Smooth muscle cell (in vitro differentiated cells): ENCODE results near the gene VPS33A. TPM values are rescaled to one million over a fixed set of nuclear protein-coding genes. Genes with fewer than 3 reads are reported as not detected.

Experiments
- DNase-seq: peaks from one replicate; lab custom pipeline; 2025; ENCODE audit not compliant: unreplicated experiment; lab: John Stamatoyannopoulos, UW
- H2AFZ ChIP-seq: fragments of 200-600 bp; sonication (generic); 2 replicates; pipeline ENCODE4 v1.6.0; 2016; ENCODE audit warnings: antibody characterized with exemption, low read depth, mild to moderate bottlenecking
- H3F3A ChIP-seq: fragments of 200-600 bp; sonication (generic); 2 replicates; pipeline ENCODE4 v1.6.0; 2017; ENCODE audit warnings: antibody characterized with exemption, low read depth
- H3K27ac ChIP-seq: fragments of 200-600 bp; sonication (generic); 2 replicates; pipeline ENCODE4 v1.5.1; 2016; ENCODE audit warnings: low read depth, mild to moderate bottlenecking
- H3K27me3 ChIP-seq: fragments of 200-600 bp; sonication (generic); 2 replicates; pipeline ENCODE4 v1.6.1; 2016; ENCODE audit warnings: low read depth, mild to moderate bottlenecking
- H3K36me3 ChIP-seq: fragments of 200-600 bp; sonication (generic); 2 replicates; pipeline ENCODE4 v1.5.1; 2016; ENCODE audit warnings: low read depth
- H3K4me1 ChIP-seq: fragments of 200-600 bp; sonication (generic); 2 replicates; pipeline ENCODE4 v1.5.1; 2016; ENCODE audit warnings: low read depth
- H3K4me2 ChIP-seq: fragments of 200-600 bp; sonication (generic); 2 replicates; pipeline ENCODE4 v1.6.0; 2016; ENCODE audit warnings: mild to moderate bottlenecking
- H3K4me3 ChIP-seq: fragments of 200-600 bp; sonication (generic); 2 replicates; pipeline ENCODE4 v1.5.1; 2016; ENCODE audit warnings: mild to moderate bottlenecking
- H3K79me2 ChIP-seq: fragments of 200-600 bp; sonication (generic); 2 replicates; pipeline ENCODE4 v1.6.0; 2016; ENCODE audit warnings: low read depth, mild to moderate bottlenecking
- H3K9ac ChIP-seq: fragments of 200-600 bp; sonication (generic); 2 replicates; pipeline ENCODE4 v1.6.0; 2016; ENCODE audit warnings: low read depth
- H3K9me3 ChIP-seq: fragments of 200-600 bp; sonication (generic); replicated peaks from 2 replicates; pipeline ENCODE4 v1.5.1; 2016; ENCODE audit warnings: low read depth
- H4K20me1 ChIP-seq: fragments of 200-600 bp; sonication (generic); 2 replicates; pipeline ENCODE4 v1.6.0; 2016; ENCODE audit warnings: low read depth
- WGBS: methylation state at CpG from one replicate; pipeline ENCODE4 v1.1.7; 2016; ENCODE audit warnings: low lambda C conversion rate; 5-methylcytosine and 5-hydroxymethylcytosine counted together
- polyA plus RNA-seq: library from polyadenylated mRNA; unstranded; fragments of >200 nt; fragmentation: Nextera tagmentation; extraction: Ambion mirVana; gene quantifications from 2 replicates; pipeline ENCODE4 v1.2.1, GENCODE V29; 2016
- total RNA-seq: library from RNA; depleted of rRNA; stranded (reverse); fragments of >200 nt; gene quantifications from 2 replicates; pipeline ENCODE4 v1.2.3, GENCODE V29; 2014
- TF ChIP-seq, protein P1 (sequence below): fragments of 200-600 bp; sonication (generic); IDR thresholded peaks from 2 replicates; pipeline ENCODE4 v1.5.1; 2017; ENCODE audit warnings: borderline replicate concordance, mild to moderate bottlenecking, antibody characterized with exemption; ENCODE audit not compliant: insufficient read depth, poor library complexity, severe bottlenecking

VPS33A gene
- total and polyA plus RNA-seq, 2 experiments from 2014 or later: 16.9 to 23.5 TPM

DNA sequence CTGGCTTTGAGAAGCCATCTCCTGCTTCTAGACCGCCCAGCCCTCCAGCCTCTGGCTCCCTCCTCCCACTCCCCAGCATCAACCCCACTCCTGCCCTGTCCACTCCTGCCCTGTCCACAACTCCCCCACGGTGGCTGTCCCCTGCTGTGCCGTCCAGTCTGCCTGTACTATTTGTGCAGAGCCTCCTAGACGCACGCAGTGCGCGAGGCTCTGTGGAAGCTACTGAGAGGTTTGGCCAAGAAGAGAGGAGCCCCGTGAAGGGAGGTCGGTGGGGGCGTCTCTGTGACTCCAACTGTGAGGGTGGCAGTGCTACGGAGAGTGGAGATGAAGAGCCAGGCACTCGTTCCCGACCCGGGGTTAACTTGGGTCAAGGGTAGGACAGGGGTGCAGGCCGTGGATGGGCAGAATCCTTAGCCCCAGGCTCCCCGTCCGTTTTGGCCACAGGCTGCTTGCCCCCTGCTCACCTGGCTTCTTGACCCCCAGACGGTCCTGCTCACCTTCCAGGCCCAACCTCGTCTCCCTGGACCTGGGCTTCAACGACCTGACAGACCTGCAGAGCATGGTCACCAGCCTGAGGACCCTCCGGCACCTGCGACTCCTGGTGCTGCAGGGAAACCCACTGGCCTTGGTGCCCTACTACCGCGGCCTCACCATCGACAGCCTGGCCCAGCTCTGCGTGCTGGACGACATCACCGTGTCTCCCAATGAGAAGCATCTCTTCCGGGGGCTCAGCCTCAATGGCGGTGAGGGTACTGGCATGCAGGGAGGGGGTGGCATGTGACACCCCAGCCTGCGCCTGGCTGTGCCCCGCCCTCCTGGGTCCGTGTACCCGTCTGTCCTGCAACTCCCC lies 76.4 kb downstream of the VPS33A start:
- Histone ChIP-seq H4K20me1 (no peaks in the 10 kb centered on the region), H3K4me1 (no peaks in the 10 kb centered on the region), H3K4me2 (no peak overlapping the region), H3K4me3 (no peak overlapping the region), H3K36me3 (no peaks in the 10 kb centered on the region), H3F3A (no peaks in the 10 kb centered on the region), H3K9ac (no peak overlapping the region), H3K27ac (no peak overlapping the region), H3K27me3 (no peaks in the 10 kb centered on the region), H3K9me3 (no peaks in the 10 kb centered on the region), H2AFZ (no peak overlapping the region), H3K79me2 (no peaks in the 10 kb centered on the region)
- WGBS: 94% methylated on average over 33 of the region's 34 CpGs
- no peak for DNase-seq
- TF ChIP-seq, protein P1, sequence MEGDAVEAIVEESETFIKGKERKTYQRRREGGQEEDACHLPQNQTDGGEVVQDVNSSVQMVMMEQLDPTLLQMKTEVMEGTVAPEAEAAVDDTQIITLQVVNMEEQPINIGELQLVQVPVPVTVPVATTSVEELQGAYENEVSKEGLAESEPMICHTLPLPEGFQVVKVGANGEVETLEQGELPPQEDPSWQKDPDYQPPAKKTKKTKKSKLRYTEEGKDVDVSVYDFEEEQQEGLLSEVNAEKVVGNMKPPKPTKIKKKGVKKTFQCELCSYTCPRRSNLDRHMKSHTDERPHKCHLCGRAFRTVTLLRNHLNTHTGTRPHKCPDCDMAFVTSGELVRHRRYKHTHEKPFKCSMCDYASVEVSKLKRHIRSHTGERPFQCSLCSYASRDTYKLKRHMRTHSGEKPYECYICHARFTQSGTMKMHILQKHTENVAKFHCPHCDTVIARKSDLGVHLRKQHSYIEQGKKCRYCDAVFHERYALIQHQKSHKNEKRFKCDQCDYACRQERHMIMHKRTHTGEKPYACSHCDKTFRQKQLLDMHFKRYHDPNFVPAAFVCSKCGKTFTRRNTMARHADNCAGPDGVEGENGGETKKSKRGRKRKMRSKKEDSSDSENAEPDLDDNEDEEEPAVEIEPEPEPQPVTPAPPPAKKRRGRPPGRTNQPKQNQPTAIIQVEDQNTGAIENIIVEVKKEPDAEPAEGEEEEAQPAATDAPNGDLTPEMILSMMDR: no peak

DNA sequence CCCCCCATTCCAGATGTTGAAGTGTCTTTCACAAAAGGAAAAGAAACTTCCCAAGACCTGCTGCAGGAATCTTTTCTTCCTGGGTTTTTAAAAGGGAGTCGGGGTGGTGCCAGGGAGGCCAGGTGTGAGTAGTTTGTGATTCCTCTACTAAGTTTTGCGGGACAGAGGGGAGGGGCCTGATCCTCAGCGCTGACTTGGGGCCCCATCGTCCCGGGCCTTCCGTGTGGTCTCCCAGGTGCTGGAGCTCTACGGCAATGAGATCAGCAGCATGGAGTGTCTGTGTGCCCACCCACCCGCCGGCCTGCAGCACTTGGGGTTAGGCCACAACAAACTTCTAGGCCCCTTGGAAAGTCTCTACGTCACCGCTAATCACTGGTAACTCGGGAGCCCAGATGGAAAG lies 78.8 kb downstream of the VPS33A start:
- Histone ChIP-seq H3K27me3 (no peaks in the 10 kb centered on the region), H4K20me1 (no peaks in the 10 kb centered on the region), H3K27ac (no peak overlapping the region), H3K9me3 (no peaks in the 10 kb centered on the region), H2AFZ (no peak overlapping the region), H3K4me2 (no peak overlapping the region), H3K36me3 (no peaks in the 10 kb centered on the region), H3K9ac (no peak overlapping the region), H3F3A (no peaks in the 10 kb centered on the region), H3K79me2 (no peaks in the 10 kb centered on the region), H3K4me3 (no peak overlapping the region), H3K4me1 (no peaks in the 10 kb centered on the region)
- DNase-seq: no peak
- WGBS: 83% methylated on average over 12 of the region's 12 CpGs
- TF ChIP-seq, protein P1: no peak

DNA sequence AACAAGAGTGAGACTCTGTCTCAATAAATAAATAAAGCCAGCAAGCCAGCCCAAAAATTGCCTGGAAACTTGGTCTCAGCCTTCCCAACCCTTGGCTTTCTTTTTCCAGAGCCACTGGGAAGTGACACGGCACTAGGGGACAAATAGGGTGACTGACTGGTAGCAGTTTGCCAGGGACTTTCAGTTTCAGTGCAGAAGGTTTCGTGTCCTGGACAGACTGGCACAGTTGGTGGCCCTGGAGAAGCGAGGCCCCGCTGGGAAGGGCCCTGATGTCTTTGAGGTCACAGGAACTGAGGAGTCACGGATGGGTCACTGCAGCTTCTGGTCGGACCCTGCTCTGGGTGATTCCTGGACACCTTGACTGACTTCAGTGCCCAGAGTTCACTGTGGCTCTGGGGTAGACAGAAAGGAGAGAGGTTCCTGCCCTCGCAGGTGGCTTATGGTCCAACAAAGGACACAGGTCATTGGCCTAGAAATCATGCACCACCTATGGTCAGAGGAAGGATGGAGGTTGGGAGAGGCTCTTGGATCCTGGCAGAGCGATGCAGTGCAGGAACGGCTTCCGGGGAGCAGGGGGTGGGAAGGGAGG lies 80.7 kb downstream of the VPS33A start:
- H3K36me3 ChIP-seq: no peaks in the 10 kb centered on the region
- H3K79me2 ChIP-seq: no peaks in the 10 kb centered on the region
- DNase-seq: no peak
- TF ChIP-seq, protein P1: no peak
- no peaks in the 10 kb centered on the region for H3K27me3 ChIP-seq
- H4K20me1 ChIP-seq: no peaks in the 10 kb centered on the region
- no peak overlapping the region for H3K9ac ChIP-seq
- no peak overlapping the region for H2AFZ ChIP-seq
- no peaks in the 10 kb centered on the region for H3K4me1 ChIP-seq
- no peaks in the 10 kb centered on the region for H3F3A ChIP-seq
- H3K27ac ChIP-seq: no peak overlapping the region
- no peaks in the 10 kb centered on the region for H3K9me3 ChIP-seq
- no peak overlapping the region for H3K4me3 ChIP-seq
- H3K4me2 ChIP-seq: no peak overlapping the region
- WGBS: 99% methylated on average over 10 of the region's 10 CpGs

DNA sequence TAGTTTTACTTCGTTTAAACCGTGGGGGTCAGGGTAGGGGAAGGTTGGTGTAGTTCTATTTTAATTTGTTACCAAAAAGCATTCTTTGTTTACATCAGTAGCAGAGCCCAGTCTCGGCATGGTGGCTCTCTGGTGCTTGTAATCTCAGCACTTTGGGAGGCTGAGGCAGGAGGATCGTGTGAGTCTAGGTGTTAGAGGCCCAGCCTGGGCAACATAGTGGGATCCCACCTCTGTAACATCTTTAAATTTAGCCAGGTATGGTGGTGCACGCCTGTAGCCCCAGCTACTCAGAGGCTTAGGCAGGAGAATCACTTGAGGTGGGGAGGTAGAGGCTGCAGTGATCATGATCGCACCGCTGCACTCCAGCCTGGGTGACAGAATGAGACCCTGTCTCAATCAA lies 81.2 kb downstream of the VPS33A start:
- Histone ChIP-seq H3K27me3 (no peaks in the 10 kb centered on the region), H3K9ac (no peak overlapping the region), H3K9me3 (no peaks in the 10 kb centered on the region), H3K36me3 (no peaks in the 10 kb centered on the region), H2AFZ (no peak overlapping the region), H3F3A (no peaks in the 10 kb centered on the region), H3K4me3 (no peak overlapping the region), H3K4me2 (no peak overlapping the region), H4K20me1 (no peaks in the 10 kb centered on the region), H3K4me1 (no peaks in the 10 kb centered on the region), H3K27ac (no peak overlapping the region), H3K79me2 (no peaks in the 10 kb centered on the region)
- TF ChIP-seq, protein P1: no peak
- DNase-seq: no peak
- 94% methylated on average over 7 of the region's 7 CpGs for WGBS
